Measurements from ENCODE around the gene LMX1B. TPM values are rescaled to one million over a fixed set of nuclear protein-coding genes. Genes with fewer than 3 reads are reported as not detected.
"Not testable (repeated sequence)": the region's sequence is repeated elsewhere in the genome, so short reads cannot be mapped to it uniquely, and the experiment has no call there.

LMX1B gene
- total RNA-seq, 4 donors from 2014 or later: 3.2 to 6.9 (median 4.6) TPM

GRCh38 chr9:126721564-126721981, 107.8 kb downstream of the LMX1B start:
- WGBS, 2 donors: 44 to 61% methylated on average over 4 of the region's 4 CpGs

GRCh38 chr9:126722252-126722921, 108.7 kb downstream of the LMX1B start:
- no peak for TF ChIP-seq CTCF (IDR thresholded peaks at IDR 0.05)
- TF ChIP-seq POLR2A (IDR thresholded peaks at IDR 0.05): peak in 1 of 2 donors; percentile 4
- H3K4me3 ChIP-seq (ENCODE audit: low read depth, poor library complexity, severe bottlenecking): peak overlapping the region; percentile 40
- WGBS, 2 donors: 0 to 2% methylated on average over 23 to 38 of the region's 45 CpGs
- peak; percentile 75 to 97 for DNase-seq (ENCODE audit: low spot score in 2 of 2)
- intact Hi-C loops (cut with DNase I; ENCODE audit: low total_unique reads): no loop called here

More at GRCh38 chr9:126721564-126721981, 107.8 kb downstream of the LMX1B start:
- H3K4me3 ChIP-seq (ENCODE audit: low read depth, poor library complexity, severe bottlenecking): no peak overlapping the region
- no peak for TF ChIP-seq POLR2A (IDR thresholded peaks at IDR 0.05)
- TF ChIP-seq CTCF (IDR thresholded peaks at IDR 0.05): no peak
- intact Hi-C loops (cut with DNase I; ENCODE audit: low total_unique reads): no loop called here
- peak in 1 of 2 donors; percentile 82 for DNase-seq (ENCODE audit: low spot score in 2 of 2)

GRCh38 chr9:126722922-126723806, 109.4 kb downstream of the LMX1B start:
- no peak for TF ChIP-seq CTCF (IDR thresholded peaks at IDR 0.05)
- TF ChIP-seq POLR2A (IDR thresholded peaks at IDR 0.05): no peak
- WGBS, 2 donors: 3 to 5% methylated on average over 49 of the region's 68 CpGs
- DNase-seq (ENCODE audit: low spot score in 2 of 2): peak in 1 of 2 donors; percentile 92

GRCh38 chr9:126723807-126724172, 110.1 kb downstream of the LMX1B start:
- H3K4me3 ChIP-seq (ENCODE audit: low read depth, poor library complexity, severe bottlenecking): no peak overlapping the region
- DNase-seq (ENCODE audit: low spot score in 2 of 2): no peak
- intact Hi-C loops (cut with DNase I; ENCODE audit: low total_unique reads): no loop called here
- WGBS, 2 donors: 50 to 62% methylated on average over 14 of the region's 14 CpGs
- no peak for TF ChIP-seq POLR2A (IDR thresholded peaks at IDR 0.05)
- TF ChIP-seq CTCF (IDR thresholded peaks at IDR 0.05): no peak

More at GRCh38 chr9:126722922-126723806, 109.4 kb downstream of the LMX1B start:
- peak overlapping the region; percentile 40 for H3K4me3 ChIP-seq (ENCODE audit: low read depth, poor library complexity, severe bottlenecking)
- intact Hi-C loops (cut with DNase I; ENCODE audit: low total_unique reads): no loop called here

GRCh38 chr9:126724226-126724625, 110.5 kb downstream of the LMX1B start:
- no peak overlapping the region for H3K4me3 ChIP-seq (ENCODE audit: low read depth, poor library complexity, severe bottlenecking)
- peak in 1 of 2 donors; percentile 80 for DNase-seq (ENCODE audit: low spot score in 2 of 2)
- 49% methylated on average over 6 of the region's 6 CpGs for WGBS, 2 donors
- no peak for TF ChIP-seq CTCF (IDR thresholded peaks at IDR 0.05)
- no peak for TF ChIP-seq POLR2A (IDR thresholded peaks at IDR 0.05)
- intact Hi-C loops (cut with DNase I; ENCODE audit: low total_unique reads): no loop called here

GRCh38 chr9:126725485-126725884, 111.8 kb downstream of the LMX1B start:
- intact Hi-C loops (cut with DNase I; ENCODE audit: low total_unique reads); H3K4me3 ChIP-seq (ENCODE audit: low read depth, poor library complexity, severe bottlenecking): not testable (repeated sequence)
- DNase-seq (ENCODE audit: low spot score in 2 of 2): peak in 1 of 2 donors; percentile 36
- 84 to 88% methylated on average over 4 of the region's 4 CpGs for WGBS, 2 donors

GRCh38 chr9:126728210-126728609, 114.5 kb downstream of the LMX1B start:
- WGBS, 2 donors: 87 to 92% methylated on average over 8 of the region's 8 CpGs
- intact Hi-C loops (cut with DNase I; ENCODE audit: low total_unique reads); DNase-seq (ENCODE audit: low spot score in 2 of 2); H3K4me3 ChIP-seq (ENCODE audit: low read depth, poor library complexity, severe bottlenecking): not testable (repeated sequence)

GRCh38 chr9:126730592-126730991, 116.9 kb downstream of the LMX1B start:
- H3K4me3 ChIP-seq (ENCODE audit: low read depth, poor library complexity, severe bottlenecking); intact Hi-C loops (cut with DNase I; ENCODE audit: low total_unique reads): not testable (repeated sequence)
- 79 to 84% methylated on average over 8 of the region's 8 CpGs for WGBS, 2 donors
- DNase-seq (ENCODE audit: low spot score in 2 of 2): peak in 1 of 2 donors; percentile 13

All from lower leg skin (tissue), 4 donors.